Gastroesophageal sphincter (tissue), 4 donors: ENCODE measurements around the gene NPHP4. TPM values are rescaled to one million over a fixed set of nuclear protein-coding genes. Genes with fewer than 3 reads are reported as not detected.

ENCODE experiments used
- ATAC-seq: fragments of 150-250 bp; one replicate; pipeline ENCODE4 v1.9.1; 2016; ENCODE audit warnings: mild to moderate bottlenecking, moderate library complexity
- H3K27ac ChIP-seq, 4 donors: fragments of 200-600 bp; sonication (generic) in 3 of 4; 1 replicate in 3 of 4; 2 replicates in 1 of 4; pipeline ENCODE4 v1.5.1; 2016 to 2019
- H3K27me3 ChIP-seq: fragments of 200-600 bp; sonication (generic); one replicate; pipeline ENCODE4 v1.5.1; 2019
- H3K36me3 ChIP-seq, 2 donors: fragments of 200-600 bp; sonication (generic); one replicate each; pipeline ENCODE4 v1.5.1; 2019; ENCODE audit warnings: control low read depth in 1 of 2
- H3K4me1 ChIP-seq, 3 donors: fragments of 200-600 bp; sonication (generic); 1 replicate in 2 of 3; 2 replicates in 1 of 3; pipeline ENCODE4 v1.5.1; 2016 to 2019; ENCODE audit warnings: control low read depth in 2 of 3
- H3K4me3 ChIP-seq, 2 donors: fragments of 200-600 bp; sonication (generic); one replicate each; pipeline ENCODE4 v1.5.1; 2019; ENCODE audit warnings: mild to moderate bottlenecking in 1 of 2, moderate library complexity in 1 of 2
- H3K9me3 ChIP-seq, 3 donors: fragments of 200-600 bp; sonication (generic); one replicate each; pipeline ENCODE4 v1.5.1; 2017 to 2019; ENCODE audit warnings: control low read depth in 2 of 3
- EP300 ChIP-seq: sonication (generic); formaldehyde crosslinking; IDR thresholded peaks from one replicate; pipeline ENCODE4 v1.6.1; 2017; ENCODE audit warnings: antibody characterized with exemption, mild to moderate bottlenecking
- POLR2A ChIP-seq, 2 donors: fragments of 450-650 bp; IDR thresholded peaks; one replicate each; pipeline ENCODE4 v1.6.1; 2017; ENCODE audit warnings: antibody characterized with exemption in 2 of 2, mild to moderate bottlenecking in 2 of 2, moderate library complexity in 1 of 2
- POLR2AphosphoS5 ChIP-seq: sonication (generic); formaldehyde crosslinking; IDR thresholded peaks from one replicate; pipeline ENCODE4 v1.6.1; 2017; ENCODE audit warnings: antibody characterized with exemption
- WGBS, 2 donors: methylation state at CpG; one replicate each; pipeline ENCODE4 v1.1.5; 2018; ENCODE audit warnings: low coverage in 1 of 2; 5-methylcytosine and 5-hydroxymethylcytosine counted together
- total RNA-seq, 4 donors: library from RNA; depleted of rRNA; stranded (reverse); fragments of >200 nt; gene quantifications; one replicate each; pipeline ENCODE4 v1.1.0, GENCODE V29; 2016
- TF ChIP-seq, protein P1 (sequence below), 4 experiments: fragments of 200-600 bp in 2 of 4; fragments of 450-650 bp in 2 of 4; sonication (generic) in 1 of 4; IDR thresholded peaks; one replicate each; pipeline ENCODE4 v1.5.1; 2017 to 2019; ENCODE audit warnings: antibody characterized with exemption in 4 of 4, mild to moderate bottlenecking in 2 of 4, moderate library complexity in 2 of 4

NPHP4 gene
- total RNA-seq, 4 donors from 2014 or later, result 5.7 to 9.7 (median 6.2) TPM

DNA sequence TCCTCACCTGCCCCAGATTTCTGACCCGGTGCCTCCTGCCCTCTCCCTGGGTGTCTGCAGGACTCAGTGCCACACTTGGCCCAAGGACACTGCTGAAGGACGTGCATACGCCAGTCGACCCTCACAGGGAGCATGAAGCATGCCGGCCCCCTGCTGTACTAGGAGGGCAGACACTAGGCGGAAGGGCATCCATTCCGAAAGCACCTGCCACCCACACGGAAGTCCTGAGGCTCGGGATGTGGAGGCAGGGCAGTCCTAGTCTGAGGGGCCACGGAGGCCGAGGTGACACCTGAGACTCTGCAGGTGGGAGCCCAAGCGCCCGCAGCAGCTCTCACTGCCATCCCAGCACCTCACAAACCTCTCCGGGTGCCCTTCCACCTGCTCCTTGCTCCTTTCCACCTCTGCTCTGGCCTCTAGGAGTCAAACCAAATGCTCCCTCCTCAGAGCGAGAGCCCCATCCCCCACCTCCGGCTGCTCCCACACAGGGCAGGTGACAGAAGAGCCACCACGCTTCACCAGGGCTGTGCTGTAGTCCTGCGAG lies 2.4 kb downstream of the NPHP4 start:
- Histone ChIP-seq H3K27ac (no peak overlapping the region), H3K4me3 (no peak overlapping the region), H3K9me3 (no peaks in the 10 kb centered on the region), H3K36me3 (peaks cover 0 to 11% of the 10 kb centered on the region in 2 donors), H3K27me3 (no peaks in the 10 kb centered on the region), H3K4me1 (peaks cover 0 to 33% (median 17%) of the 10 kb centered on the region in 3 donors)
- WGBS, 2 donors, result 100% methylated on average over 2 of the region's 18 CpGs; no CpG with 5 or more reads in 1 of the 2 donors
- no peak for ATAC-seq
- TF ChIP-seq, protein P1, sequence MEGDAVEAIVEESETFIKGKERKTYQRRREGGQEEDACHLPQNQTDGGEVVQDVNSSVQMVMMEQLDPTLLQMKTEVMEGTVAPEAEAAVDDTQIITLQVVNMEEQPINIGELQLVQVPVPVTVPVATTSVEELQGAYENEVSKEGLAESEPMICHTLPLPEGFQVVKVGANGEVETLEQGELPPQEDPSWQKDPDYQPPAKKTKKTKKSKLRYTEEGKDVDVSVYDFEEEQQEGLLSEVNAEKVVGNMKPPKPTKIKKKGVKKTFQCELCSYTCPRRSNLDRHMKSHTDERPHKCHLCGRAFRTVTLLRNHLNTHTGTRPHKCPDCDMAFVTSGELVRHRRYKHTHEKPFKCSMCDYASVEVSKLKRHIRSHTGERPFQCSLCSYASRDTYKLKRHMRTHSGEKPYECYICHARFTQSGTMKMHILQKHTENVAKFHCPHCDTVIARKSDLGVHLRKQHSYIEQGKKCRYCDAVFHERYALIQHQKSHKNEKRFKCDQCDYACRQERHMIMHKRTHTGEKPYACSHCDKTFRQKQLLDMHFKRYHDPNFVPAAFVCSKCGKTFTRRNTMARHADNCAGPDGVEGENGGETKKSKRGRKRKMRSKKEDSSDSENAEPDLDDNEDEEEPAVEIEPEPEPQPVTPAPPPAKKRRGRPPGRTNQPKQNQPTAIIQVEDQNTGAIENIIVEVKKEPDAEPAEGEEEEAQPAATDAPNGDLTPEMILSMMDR (IDR thresholded peaks at IDR 0.05), result no peak
- no peak for TF ChIP-seq POLR2AphosphoS5
- no peak for TF ChIP-seq EP300
- TF ChIP-seq POLR2A (IDR thresholded peaks at IDR 0.05), result no peak

DNA sequence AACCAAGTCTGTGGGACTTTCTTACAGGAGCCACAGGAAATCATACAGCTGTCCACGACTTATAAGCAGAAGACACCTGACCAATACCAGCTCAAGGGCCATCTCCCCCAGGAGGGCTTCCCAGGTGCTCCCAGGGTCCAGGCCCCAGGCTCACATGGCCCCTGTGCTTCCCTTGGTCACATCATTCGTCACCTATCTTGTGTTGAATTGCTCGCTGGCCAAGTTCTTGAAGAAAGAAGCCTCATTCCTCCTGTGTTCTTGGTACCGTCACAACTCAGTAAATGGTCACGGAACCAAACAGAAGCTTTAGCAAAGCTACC lies 3.0 kb downstream of the NPHP4 start:
- 100% methylated on average over 2 of the region's 5 CpGs; no CpG with 5 or more reads in 1 of the 2 donors for WGBS, 2 donors
- H3K4me1 ChIP-seq, result peaks cover 0 to 30% (median 17%) of the 10 kb centered on the region in 3 donors
- H3K9me3 ChIP-seq, result no peaks in the 10 kb centered on the region
- no peak for ATAC-seq
- H3K27ac ChIP-seq, result no peak overlapping the region
- H3K36me3 ChIP-seq, result peaks cover 0 to 17% of the 10 kb centered on the region in 2 donors
- no peaks in the 10 kb centered on the region for H3K27me3 ChIP-seq
- no peak overlapping the region for H3K4me3 ChIP-seq
- TF ChIP-seq EP300 (no peak), POLR2AphosphoS5 (no peak), POLR2A (IDR thresholded peaks at IDR 0.05) (no peak)
- TF ChIP-seq, protein P1 (IDR thresholded peaks at IDR 0.05), result no peak

DNA sequence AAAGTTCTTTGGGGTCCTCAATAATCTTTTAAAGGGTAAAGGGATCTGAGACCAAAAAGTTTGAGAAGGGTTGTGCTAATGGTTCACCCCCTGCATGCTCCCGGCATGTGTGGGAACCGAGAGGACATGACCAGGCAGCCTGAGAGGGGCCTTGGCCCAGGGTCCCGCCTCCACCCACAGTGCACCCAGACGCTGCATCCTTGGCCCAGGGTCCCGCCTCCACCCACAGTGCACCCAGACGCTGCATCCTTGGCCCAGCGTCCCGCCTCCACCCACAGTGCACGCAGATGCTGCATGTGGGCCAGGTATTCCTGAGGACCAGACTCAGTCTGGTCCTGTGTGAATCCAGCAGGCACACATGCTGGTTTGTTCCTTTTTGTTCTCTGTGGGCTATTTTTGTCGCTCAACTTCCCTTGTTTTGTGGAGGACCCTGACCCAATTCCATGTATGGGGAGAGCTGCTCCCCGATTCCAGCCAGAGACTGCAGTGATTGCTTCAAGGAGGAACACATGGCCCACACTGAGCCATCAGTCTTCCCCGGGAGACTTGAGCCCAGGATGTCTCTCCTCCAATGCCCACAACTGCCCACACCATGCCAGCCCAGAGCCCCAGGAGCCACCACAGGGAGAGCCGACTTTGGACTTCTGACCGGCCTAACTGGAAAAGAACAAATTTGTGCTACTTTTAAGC lies 3.5 kb downstream of the NPHP4 start:
- Histone ChIP-seq H3K4me1 (peaks cover 0 to 25% (median 17%) of the 10 kb centered on the region in 3 donors), H3K4me3 (no peak overlapping the region), H3K36me3 (peaks cover 0 to 22% of the 10 kb centered on the region in 2 donors), H3K27me3 (no peaks in the 10 kb centered on the region), H3K27ac (no peak overlapping the region), H3K9me3 (no peaks in the 10 kb centered on the region)
- TF ChIP-seq EP300 (no peak), POLR2A (IDR thresholded peaks at IDR 0.05) (no peak), POLR2AphosphoS5 (no peak)
- TF ChIP-seq, protein P1 (IDR thresholded peaks at IDR 0.05), result no peak
- no peak for ATAC-seq
- 87 to 93% methylated on average over 3 to 9 of the region's 14 CpGs for WGBS, 2 donors

DNA sequence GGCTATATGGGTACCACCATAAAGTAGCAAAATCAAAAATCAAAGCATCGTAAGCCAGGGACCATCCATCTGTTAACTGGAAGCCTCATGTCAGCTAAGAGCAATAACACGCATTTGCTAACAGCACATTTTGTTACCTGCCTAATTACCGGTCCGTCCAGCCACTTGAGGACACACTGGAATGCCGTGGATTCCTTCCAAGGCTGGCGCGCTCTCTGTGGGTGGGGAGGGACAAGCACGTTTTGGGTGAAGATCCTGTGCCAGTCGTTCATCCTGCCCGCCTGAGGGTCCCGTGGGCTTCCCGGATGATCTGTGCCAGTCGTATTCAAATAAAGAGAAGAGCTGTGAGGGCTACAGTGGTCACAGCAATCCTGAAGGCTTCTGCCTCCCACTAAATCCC lies 6.2 kb downstream of the NPHP4 start:
- TF ChIP-seq POLR2A (IDR thresholded peaks at IDR 0.05), result no peak

DNA sequence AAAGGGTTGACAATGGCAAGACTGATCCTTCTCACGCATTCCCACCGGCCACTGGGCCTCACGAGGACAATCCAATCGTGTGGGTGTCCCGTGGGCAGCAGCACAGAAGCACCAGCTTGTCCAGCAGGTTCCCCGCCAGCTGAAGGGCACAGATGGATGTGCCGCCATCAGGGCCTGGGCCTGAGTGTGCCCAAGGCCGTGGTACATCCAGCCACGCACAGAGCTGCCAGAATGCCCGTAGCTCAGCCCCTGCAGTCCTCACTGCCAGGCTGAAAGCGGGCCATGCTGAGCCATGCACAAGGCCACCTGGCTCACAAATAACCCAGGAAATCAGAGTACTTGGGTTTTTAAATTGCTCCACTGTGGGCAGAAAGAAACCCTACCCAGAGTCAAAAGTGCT lies 7.0 kb downstream of the NPHP4 start:
- ATAC-seq, result no peak
- no peak overlapping the region for H3K27ac ChIP-seq
- H3K9me3 ChIP-seq, result no peaks in the 10 kb centered on the region
- no peak overlapping the region for H3K4me3 ChIP-seq
- 100% methylated on average over 1 of the region's 11 CpGs; no CpG with 5 or more reads in 1 of the 2 donors for WGBS, 2 donors
- H3K4me1 ChIP-seq, result peaks cover 0 to 5% (median 0%) of the 10 kb centered on the region in 3 donors
- TF ChIP-seq POLR2A (IDR thresholded peaks at IDR 0.05) (no peak), EP300 (no peak), POLR2AphosphoS5 (no peak)
- TF ChIP-seq, protein P1 (IDR thresholded peaks at IDR 0.05), result no peak
- H3K27me3 ChIP-seq, result no peaks in the 10 kb centered on the region
- peaks cover 0 to 27% of the 10 kb centered on the region in 2 donors for H3K36me3 ChIP-seq

More for the DNA sequence above, 6.2 kb downstream of the NPHP4 start:
- no peak overlapping the region for H3K27ac ChIP-seq
- H3K36me3 ChIP-seq, result peaks cover 0 to 27% of the 10 kb centered on the region in 2 donors
- H3K4me3 ChIP-seq, result no peak overlapping the region
- ATAC-seq, result no peak
- H3K27me3 ChIP-seq, result no peaks in the 10 kb centered on the region
- no peaks in the 10 kb centered on the region for H3K9me3 ChIP-seq
- peaks cover 0 to 9% (median 5%) of the 10 kb centered on the region in 3 donors for H3K4me1 ChIP-seq
- WGBS, 2 donors, result 95 to 96% methylated on average over 3 to 4 of the region's 13 CpGs
